ENCODE results near the gene MED23. TPM values are rescaled to one million over a fixed set of nuclear protein-coding genes. Genes with fewer than 3 reads are reported as not detected.

MED23 gene
- total RNA-seq, 1 donor = 54.4 TPM

DNA sequence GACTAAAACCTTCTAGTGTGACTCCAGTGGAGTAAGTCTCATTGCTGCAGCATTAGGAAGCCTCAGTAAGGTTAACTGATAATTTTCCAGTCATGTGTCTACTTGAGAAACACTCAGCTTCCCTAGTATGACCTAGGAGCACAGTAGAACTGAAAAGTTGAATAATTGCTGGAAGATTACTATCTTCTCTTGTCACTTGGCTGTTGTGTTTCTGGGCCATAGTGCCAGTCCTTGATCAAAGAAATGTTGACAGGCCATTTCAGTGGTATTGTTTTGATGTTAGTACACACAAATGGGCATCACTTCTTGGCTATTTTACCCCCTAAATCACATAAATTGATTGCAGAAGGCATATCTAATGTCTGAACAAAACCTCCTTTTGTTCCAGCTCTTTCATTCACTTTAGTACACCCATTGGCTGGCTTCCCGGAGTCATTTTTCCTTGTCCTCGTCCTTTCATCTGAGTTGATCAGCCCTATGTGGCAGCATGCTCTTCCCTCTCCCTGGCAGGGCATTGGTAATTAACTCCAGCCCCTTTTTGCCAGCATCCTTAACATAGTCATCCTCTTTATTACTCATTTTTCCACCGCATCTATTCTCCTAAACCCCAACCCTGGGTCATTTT, 15.1 kb upstream of the MED23 start:
- DNase-seq (ENCODE audit: low read depth) = no peak
- TF ChIP-seq, protein P1, sequence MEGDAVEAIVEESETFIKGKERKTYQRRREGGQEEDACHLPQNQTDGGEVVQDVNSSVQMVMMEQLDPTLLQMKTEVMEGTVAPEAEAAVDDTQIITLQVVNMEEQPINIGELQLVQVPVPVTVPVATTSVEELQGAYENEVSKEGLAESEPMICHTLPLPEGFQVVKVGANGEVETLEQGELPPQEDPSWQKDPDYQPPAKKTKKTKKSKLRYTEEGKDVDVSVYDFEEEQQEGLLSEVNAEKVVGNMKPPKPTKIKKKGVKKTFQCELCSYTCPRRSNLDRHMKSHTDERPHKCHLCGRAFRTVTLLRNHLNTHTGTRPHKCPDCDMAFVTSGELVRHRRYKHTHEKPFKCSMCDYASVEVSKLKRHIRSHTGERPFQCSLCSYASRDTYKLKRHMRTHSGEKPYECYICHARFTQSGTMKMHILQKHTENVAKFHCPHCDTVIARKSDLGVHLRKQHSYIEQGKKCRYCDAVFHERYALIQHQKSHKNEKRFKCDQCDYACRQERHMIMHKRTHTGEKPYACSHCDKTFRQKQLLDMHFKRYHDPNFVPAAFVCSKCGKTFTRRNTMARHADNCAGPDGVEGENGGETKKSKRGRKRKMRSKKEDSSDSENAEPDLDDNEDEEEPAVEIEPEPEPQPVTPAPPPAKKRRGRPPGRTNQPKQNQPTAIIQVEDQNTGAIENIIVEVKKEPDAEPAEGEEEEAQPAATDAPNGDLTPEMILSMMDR (IDR thresholded peaks at IDR 0.05; ENCODE audit: insufficient read depth, low read depth, low read length) = no peak
- H3K4me3 ChIP-seq (ENCODE audit: low read depth, low read length) = no peak overlapping the region

DNA sequence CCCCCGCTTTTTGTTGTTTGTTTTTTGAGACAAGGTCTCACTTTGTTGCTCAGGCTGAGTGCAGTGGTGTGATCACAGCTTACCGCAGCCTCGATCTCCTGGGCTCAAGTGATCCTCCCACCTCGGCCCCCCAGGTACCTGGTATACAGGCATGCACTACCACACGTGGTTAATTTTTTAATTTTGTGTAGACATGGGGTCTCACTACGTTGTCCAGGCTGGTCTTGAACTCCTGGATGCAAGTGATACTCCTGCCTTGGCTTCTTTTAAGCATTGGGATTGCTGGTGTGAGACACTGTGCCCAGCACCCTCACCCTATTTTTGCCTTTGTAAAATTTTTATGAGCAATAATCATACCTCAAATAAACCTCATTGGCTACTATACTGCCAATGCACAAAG, 14.5 kb upstream of the MED23 start:
- TF ChIP-seq, protein P1 (IDR thresholded peaks at IDR 0.05; ENCODE audit: insufficient read depth, low read depth, low read length) = no peak
- no peak for DNase-seq (ENCODE audit: low read depth)
- H3K4me3 ChIP-seq (ENCODE audit: low read depth, low read length) = no peak overlapping the region

DNA sequence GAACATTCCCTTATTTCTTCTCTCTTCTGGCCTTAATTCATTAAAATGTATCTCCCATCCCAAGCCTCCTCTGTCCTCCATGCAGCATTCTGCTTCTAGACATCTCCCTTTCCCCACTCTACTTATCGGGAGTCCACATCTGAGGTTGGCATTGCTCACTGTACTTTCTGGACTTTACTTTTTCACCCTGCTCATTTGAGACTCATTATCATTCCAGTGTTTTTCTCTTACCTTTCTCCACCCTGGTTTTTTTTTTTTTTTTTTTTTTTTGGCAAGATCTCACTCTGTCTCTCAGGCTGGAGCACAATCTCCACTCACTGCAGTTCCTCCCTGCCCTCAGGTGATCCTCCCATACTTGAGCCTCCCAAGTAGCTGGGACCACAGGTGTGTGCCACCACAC, 13.5 kb upstream of the MED23 start:
- TF ChIP-seq, protein P1 (IDR thresholded peaks at IDR 0.05; ENCODE audit: insufficient read depth, low read depth, low read length) = no peak
- H3K4me3 ChIP-seq (ENCODE audit: low read depth, low read length) = no peak overlapping the region

DNA sequence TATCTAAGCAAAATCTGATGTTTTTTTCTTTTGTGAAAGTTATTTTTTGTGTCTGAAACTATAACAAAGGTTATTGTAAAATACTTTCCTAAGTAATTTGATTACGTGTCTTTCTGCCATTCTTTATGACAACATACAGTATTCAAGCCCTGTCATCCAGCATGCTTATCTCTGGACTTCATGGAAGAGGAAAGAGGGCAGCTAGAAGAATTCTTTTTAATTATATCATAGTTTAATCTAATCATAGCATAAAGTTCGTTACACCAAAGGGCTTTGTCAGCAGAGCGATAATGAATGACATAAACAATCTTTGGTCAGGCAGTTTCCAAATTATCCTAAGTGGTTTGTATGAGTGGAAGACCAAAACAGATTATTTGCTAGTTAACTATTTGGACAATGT, 12.5 kb upstream of the MED23 start:
- DNase-seq (ENCODE audit: low read depth) = no peak
- TF ChIP-seq, protein P1 (IDR thresholded peaks at IDR 0.05; ENCODE audit: insufficient read depth, low read depth, low read length) = no peak
- no peak overlapping the region for H3K4me3 ChIP-seq (ENCODE audit: low read depth, low read length)

More for the DNA sequence above, 13.5 kb upstream of the MED23 start:
- no peak for DNase-seq (ENCODE audit: low read depth)

DNA sequence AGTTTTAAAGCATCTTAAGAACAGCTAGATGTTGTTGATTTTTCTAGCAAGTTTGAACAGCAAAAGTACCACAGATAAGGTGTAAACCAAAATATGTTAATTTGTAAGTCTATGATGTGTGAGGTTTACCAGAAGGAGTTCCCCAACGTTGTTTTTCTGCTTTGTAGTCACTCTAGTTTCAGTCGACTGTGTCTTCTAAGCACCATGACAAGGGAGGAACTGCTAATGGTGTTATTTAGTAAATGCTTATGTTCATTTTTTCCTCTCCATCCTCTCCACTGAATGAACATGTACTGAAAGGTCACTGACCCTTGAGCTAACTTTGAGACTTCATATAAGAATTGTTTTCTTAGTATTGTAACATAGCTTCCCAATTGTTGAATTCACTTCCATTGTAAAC, 12.1 kb upstream of the MED23 start:
- no peak overlapping the region for H3K4me3 ChIP-seq (ENCODE audit: low read depth, low read length)
- TF ChIP-seq, protein P1 (IDR thresholded peaks at IDR 0.05; ENCODE audit: insufficient read depth, low read depth, low read length) = no peak
- no peak for DNase-seq (ENCODE audit: low read depth)

DNA sequence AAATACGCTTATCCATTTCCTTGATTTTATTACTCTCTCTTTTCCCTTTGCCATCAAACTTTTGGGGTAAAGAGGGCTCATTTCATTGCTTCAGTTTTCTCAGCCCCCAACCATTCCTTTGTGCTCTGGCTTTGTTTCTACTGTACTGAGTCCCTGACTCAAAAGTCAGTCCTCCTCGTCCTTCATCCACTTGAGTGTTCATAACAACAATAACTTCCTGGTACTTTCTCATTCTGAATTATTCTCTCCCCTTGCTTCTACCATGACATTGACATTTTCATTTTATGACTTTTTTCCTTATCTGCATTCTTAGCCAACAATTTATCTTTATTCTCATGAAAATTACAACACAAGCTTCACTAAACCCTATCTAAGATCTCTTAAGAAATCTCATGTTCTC, 10.0 kb upstream of the MED23 start:
- TF ChIP-seq, protein P1 (IDR thresholded peaks at IDR 0.05; ENCODE audit: insufficient read depth, low read depth, low read length) = no peak
- no peak overlapping the region for H3K4me3 ChIP-seq (ENCODE audit: low read depth, low read length)
- DNase-seq (ENCODE audit: low read depth) = no peak

Data from fibroblast of villous mesenchyme (primary cell).